HepG2 (cell line): ENCODE data around the gene RUNX2. TPM values are rescaled to one million over a fixed set of nuclear protein-coding genes. Genes with fewer than 3 reads are reported as not detected.

Experiments
- ATAC-seq: fragments of 200-7000 bp; cut with Tn5 transposase; 3 replicates; pipeline ENCODE4 v1.9.1; 2020; ENCODE audit warnings: mild to moderate bottlenecking, moderate library complexity
- BruUV-seq: library from RNA; stranded (reverse); fragments of 400-500 nt; replicated peaks from 2 replicates; lab custom pipeline; 2021; lab: Mats Ljungman, UMichigan
- CTCF ChIA-PET: fragments of 300-600 bp; formaldehyde crosslinking; extraction: SDS; loops from one replicate; lab custom pipeline; 2021; ENCODE audit warnings: low total read pairs, inconsistent platforms, low intra/inter-chr PET ratio; lab: Yijun Ruan, JAX
- POLR2A ChIA-PET: fragments of 350-600 bp; sonication (Branson Sonifier 250); formaldehyde crosslinking; loops from one replicate; lab custom pipeline; 2020; ENCODE audit warnings: antibody characterized with exemption, inconsistent platforms; lab: Yijun Ruan, JAX
- DNase-seq: peaks from one replicate; pipeline ENCODE4 v3.0.0-alpha.2; 2015; ENCODE audit warnings: low spot score
- FAIRE-seq: peaks from 3 replicates; lab custom pipeline; 2011; peaks lifted over from hg19 to GRCh38; lab: Jason Lieb, UNC
- H2AFZ ChIP-seq: one replicate; pipeline ENCODE4 v1.6.1; 2011; ENCODE audit warnings: low read length, inconsistent platforms
- H3K27ac ChIP-seq: fragments of 300-600 bp; 3 replicates; pipeline ENCODE4 v1.8.0; 2011; ENCODE audit warnings: mixed run types, mild to moderate bottlenecking, mixed read lengths, low read length, inconsistent platforms; ENCODE audit not compliant: insufficient read depth; ENCODE audit errors: extremely low read length
- H3K27me3 ChIP-seq, 2 experiments: fragments of 200-600 bp in 1 of 2; 2 replicates in 1 of 2; 3 replicates in 1 of 2; pipeline versions ENCODE4 v1.6.0 to v1.8.0; 2011; ENCODE audit warnings: low read length in 2 of 2, mild to moderate bottlenecking in 2 of 2, moderate library complexity in 2 of 2, inconsistent platforms in 1 of 2; ENCODE audit not compliant: insufficient read depth in 2 of 2, control insufficient read depth in 1 of 2
- H3K36me3 ChIP-seq, 2 experiments: fragments of 200-600 bp in 1 of 2; replicated peaks in 1 of 2; 2 replicates in 1 of 2; 3 replicates in 1 of 2; pipeline versions ENCODE4 v1.5.1 to v1.8.0; 2011; ENCODE audit warnings: low read length in 2 of 2, inconsistent platforms in 1 of 2; ENCODE audit not compliant: insufficient read depth in 2 of 2, control insufficient read depth in 1 of 2
- H3K4me1 ChIP-seq: 2 replicates; pipeline ENCODE4 v1.5.1; 2012; ENCODE audit warnings: low read length, inconsistent platforms; ENCODE audit not compliant: insufficient read depth
- H3K4me2 ChIP-seq: 2 replicates; pipeline ENCODE4 v1.6.0; 2011; ENCODE audit warnings: low read depth, low read length, inconsistent platforms
- H3K4me3 ChIP-seq, 3 experiments: fragments of 200-600 bp in 1 of 3; sonication (generic), shearing (Covaris generic) in 1 of 3; replicated peaks in 1 of 3; 2 replicates each; pipeline ENCODE4 v1.5.1; 2011 to 2016; ENCODE audit warnings: low read length in 3 of 3, inconsistent platforms in 2 of 3, low read depth in 2 of 3, mild to moderate bottlenecking in 2 of 3, control low read depth in 1 of 3, mixed read lengths in 1 of 3; ENCODE audit not compliant: insufficient read depth in 1 of 3
- H3K79me2 ChIP-seq: one replicate; pipeline ENCODE4 v1.6.1; 2011; ENCODE audit warnings: low read length, inconsistent platforms; ENCODE audit not compliant: insufficient read depth
- H3K9ac ChIP-seq: 2 replicates; pipeline ENCODE4 v1.6.0; 2011; ENCODE audit warnings: mild to moderate bottlenecking, low read depth, low read length, inconsistent platforms; ENCODE audit not compliant: insufficient read depth
- H3K9me3 ChIP-seq: 2 replicates; pipeline ENCODE4 v1.5.1; 2012; ENCODE audit warnings: mild to moderate bottlenecking, low read length
- H4K20me1 ChIP-seq: 2 replicates; pipeline ENCODE4 v1.6.0; 2011; ENCODE audit warnings: inconsistent platforms, mild to moderate bottlenecking, low read length, moderate library complexity; ENCODE audit not compliant: insufficient read depth
- ELF4 ChIP-seq: sonication (generic); formaldehyde crosslinking; IDR thresholded peaks from 2 replicates; pipeline ENCODE4 v1.5.0; 2020; ENCODE audit warnings: missing genetic modification reagents, mild to moderate bottlenecking, moderate library complexity, borderline replicate concordance
- NR1H2 ChIP-seq: sonication (generic); formaldehyde crosslinking; IDR thresholded peaks from 2 replicates; pipeline ENCODE4 v1.8.1; 2022; ENCODE audit warnings: low read depth, missing genetic modification reagents, borderline replicate concordance
- ONECUT2 ChIP-seq: sonication (generic); formaldehyde crosslinking; IDR thresholded peaks from 2 replicates; pipeline ENCODE4 v1.4.0; 2020; ENCODE audit warnings: missing genetic modification reagents
- PCBP2 ChIP-seq: fragments of 200-400 bp; formaldehyde crosslinking; optimal IDR thresholded peaks from 2 replicates; pipeline ENCODE3; 2018; ENCODE audit warnings: low read length, low read depth; ENCODE audit not compliant: poor library complexity, severe bottlenecking
- TAF15 ChIP-seq: fragments of 200-400 bp; formaldehyde crosslinking; IDR thresholded peaks from one replicate; pipeline ENCODE4 v1.6.1; 2018; ENCODE audit warnings: mild to moderate bottlenecking, low read depth, low read length; ENCODE audit not compliant: poor library complexity, severe bottlenecking
- ZFY ChIP-seq: sonication (generic); formaldehyde crosslinking; IDR thresholded peaks from 2 replicates; pipeline ENCODE4 v1.4.0; 2020; ENCODE audit warnings: missing genetic modification reagents
- ZMYM2 ChIP-seq: sonication (generic); formaldehyde crosslinking; IDR thresholded peaks from 2 replicates; pipeline ENCODE4 v1.8.0; 2022; ENCODE audit warnings: mild to moderate bottlenecking, missing genetic modification reagents
- ZNF207 ChIP-seq: fragments of 450-650 bp; IDR thresholded peaks from 2 replicates; pipeline ENCODE4 v1.6.1; 2016; ENCODE audit warnings: antibody characterized with exemption, borderline replicate concordance
- ZNF251 ChIP-seq: sonication (generic); formaldehyde crosslinking; IDR thresholded peaks from 2 replicates; pipeline ENCODE4 v1.9.0; 2021; ENCODE audit warnings: mild to moderate bottlenecking, missing genetic modification reagents
- ZNF572 ChIP-seq: sonication (generic); formaldehyde crosslinking; IDR thresholded peaks from 2 replicates; pipeline ENCODE4 v1.5.1; 2020; ENCODE audit warnings: mild to moderate bottlenecking, missing genetic modification reagents
- ZNF776 ChIP-seq: sonication (generic); formaldehyde crosslinking; IDR thresholded peaks from 2 replicates; pipeline ENCODE4 v1.4.0; 2020; ENCODE audit warnings: mild to moderate bottlenecking, missing genetic modification reagents
- WGBS: methylation state at CpG from one replicate; pipeline ENCODE4 v1.1.6; 2017; ENCODE audit warnings: low lambda C conversion rate; 5-methylcytosine and 5-hydroxymethylcytosine counted together
- in situ Hi-C: cut with HindIII; loops from 2 replicates; pipeline ENCODE4 v1.10.0; 2017; ENCODE audit warnings: low pct_unique_long_range_greater_than_20kb; ENCODE audit not compliant: extremely low pct_ligation_motif_present
- intact Hi-C: fragments of 100-400 bp; cut with micrococcal nuclease; formaldehyde crosslinking; loops from one replicate; pipeline ENCODE4 v1.10.0; 2022; ENCODE audit not compliant: unreplicated experiment
- polyA plus RNA-seq, 8 experiments: library from polyadenylated mRNA; depleted of rRNA in 3 of 8; stranded (reverse) in 7 of 8; unstranded in 1 of 8; fragments of >200 nt; fragmentation: Illumina TruSeq in 4 of 8; extraction: Trizol in 4 of 8; gene quantifications; 2 replicates each; pipeline versions ENCODE4 v1.2.1 to v1.2.3, GENCODE V29; 2011 to 2016; ENCODE audit warnings: low read depth in 4 of 8, missing spikeins in 1 of 8, mixed read lengths in 1 of 8; ENCODE audit not compliant: insufficient read depth in 1 of 8
- total RNA-seq, 5 experiments: library from RNA; depleted of rRNA; stranded (reverse); fragments of >200 nt; fragmentation: Illumina TruSeq; extraction: Trizol; gene quantifications; 2 replicates each; pipeline ENCODE4 v1.2.3, GENCODE V29; 2016; ENCODE audit warnings: low read depth in 1 of 5
- TF ChIP-seq, protein P1 (sequence below): sonication (generic); formaldehyde crosslinking; IDR thresholded peaks from 2 replicates; pipeline ENCODE4 v1.4.0; 2020; ENCODE audit warnings: mild to moderate bottlenecking, missing genetic modification reagents
- TF ChIP-seq, protein P2 (sequence below): sonication (generic); formaldehyde crosslinking; conservative IDR thresholded peaks from 2 replicates; pipeline ENCODE4 v1.8.0; 2022; ENCODE audit warnings: low read depth, missing genetic modification reagents

The RUNX2 gene
- total and polyA plus RNA-seq, 2 of the 13 experiments (the other 11 are each of a cell fraction or from before 2014, with no cell fraction given), result not detected

DNA sequence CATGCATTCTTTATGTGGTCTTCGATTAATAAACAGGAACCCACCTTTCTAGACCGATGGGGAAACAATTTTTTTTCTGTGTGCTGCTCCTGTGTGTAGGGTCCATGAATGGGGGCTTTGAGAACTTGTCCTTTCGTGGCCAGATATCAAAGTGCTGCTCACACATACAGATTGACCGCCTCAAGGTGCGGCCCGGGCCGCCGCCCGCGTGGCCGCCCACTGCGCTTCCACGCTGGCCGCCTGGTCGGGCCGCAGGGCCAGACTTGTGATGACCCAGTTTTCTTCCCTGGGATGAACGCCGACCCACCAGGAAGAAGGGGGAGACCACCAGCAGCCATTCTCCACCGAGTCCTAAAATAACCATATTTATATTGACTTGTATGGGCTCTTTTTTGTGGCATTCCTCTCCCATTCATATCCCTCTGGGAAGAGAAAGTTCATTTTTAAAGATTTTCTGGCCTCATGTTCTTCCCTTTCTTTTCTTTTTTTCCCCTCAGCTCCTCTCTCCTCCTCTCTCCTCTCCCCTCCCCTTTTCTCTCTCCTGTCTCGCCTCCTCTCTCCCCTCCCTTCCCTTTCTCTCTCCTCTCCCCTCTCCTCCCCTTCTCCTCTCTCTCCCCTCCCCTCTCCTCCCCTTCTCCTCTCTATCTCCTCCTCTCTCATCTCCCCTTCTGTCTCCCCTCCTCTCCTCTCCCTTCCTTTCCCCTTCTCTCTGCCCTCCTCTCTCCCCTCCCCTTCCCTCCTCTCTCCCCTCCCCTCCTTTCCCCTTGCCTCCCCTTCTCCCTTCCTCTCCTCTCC, 314.4 kb downstream of the RUNX2 start:
- no peak overlapping the region for H3K4me2 ChIP-seq
- 62% methylated on average over 15 of the region's 20 CpGs for WGBS
- H3K79me2 ChIP-seq, result no peaks in the 10 kb centered on the region
- no peaks in the 10 kb centered on the region for H3K9me3 ChIP-seq
- no peaks in the 10 kb centered on the region for H3K36me3 ChIP-seq
- CTCF ChIA-PET, result no interaction called here
- no peak overlapping the region for H3K4me3 ChIP-seq
- no peak overlapping the region for H2AFZ ChIP-seq
- DNase-seq (no peak), FAIRE-seq (no peak), ATAC-seq (no peak)
- BruUV-seq, result no TSS peak
- in situ Hi-C loops, result no loop called here
- intact Hi-C loops, result no loop called here
- H4K20me1 ChIP-seq, result no peaks in the 10 kb centered on the region
- H3K27ac ChIP-seq, result no peak overlapping the region
- TF ChIP-seq PCBP2, result peak; percentile 97
- TF ChIP-seq ZNF572 (CRISPR knock-in tag), result no peak
- POLR2A ChIA-PET, result no interaction called here
- peaks cover 0 to 57% of the 10 kb centered on the region in 2 experiments; a peak in 4 of 5 replicates for H3K27me3 ChIP-seq
- H3K4me1 ChIP-seq, result no peaks in the 10 kb centered on the region
- H3K9ac ChIP-seq, result no peak overlapping the region

DNA sequence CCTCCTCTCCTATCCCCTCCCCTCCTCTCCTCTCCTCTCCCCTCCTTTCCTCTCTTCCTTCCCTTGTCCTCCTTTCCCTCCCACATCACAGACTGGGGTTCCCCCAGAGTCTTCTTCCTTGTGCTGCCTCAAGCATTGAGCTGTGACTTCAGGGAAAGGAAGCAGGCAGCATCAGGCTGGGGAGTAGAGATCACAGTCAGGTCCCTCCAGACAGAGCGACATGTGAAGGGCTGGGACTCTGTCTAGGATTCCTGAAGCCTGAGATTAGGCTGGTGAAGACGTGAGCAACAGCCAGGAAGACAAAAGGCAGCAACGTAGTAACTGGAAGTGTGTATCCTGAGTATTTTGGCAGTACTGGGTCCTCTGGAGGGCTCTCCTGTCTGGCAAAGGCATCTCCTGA, 315.0 kb downstream of the RUNX2 start:
- POLR2A ChIA-PET, result no interaction called here
- DNase-seq (no peak), ATAC-seq (no peak), FAIRE-seq (no peak)
- H3K36me3 ChIP-seq, result no peaks in the 10 kb centered on the region
- no peak overlapping the region for H3K4me3 ChIP-seq
- WGBS, result 0% methylated on average over 3 of the region's 3 CpGs
- H3K27me3 ChIP-seq, result peaks cover 0 to 63% of the 10 kb centered on the region in 2 experiments; a peak in 4 of 5 replicates
- in situ Hi-C loops, result no loop called here
- intact Hi-C loops, result no loop called here
- no peak overlapping the region for H3K27ac ChIP-seq
- H3K79me2 ChIP-seq, result no peaks in the 10 kb centered on the region
- no peaks in the 10 kb centered on the region for H3K4me1 ChIP-seq
- H3K4me2 ChIP-seq, result no peak overlapping the region
- H3K9me3 ChIP-seq, result no peaks in the 10 kb centered on the region
- H4K20me1 ChIP-seq, result no peaks in the 10 kb centered on the region
- no peak overlapping the region for H2AFZ ChIP-seq
- CTCF ChIA-PET, result no interaction called here
- BruUV-seq, result no TSS peak
- H3K9ac ChIP-seq, result no peak overlapping the region
- no peak for TF ChIP-seq TAF15
- TF ChIP-seq, protein P1, sequence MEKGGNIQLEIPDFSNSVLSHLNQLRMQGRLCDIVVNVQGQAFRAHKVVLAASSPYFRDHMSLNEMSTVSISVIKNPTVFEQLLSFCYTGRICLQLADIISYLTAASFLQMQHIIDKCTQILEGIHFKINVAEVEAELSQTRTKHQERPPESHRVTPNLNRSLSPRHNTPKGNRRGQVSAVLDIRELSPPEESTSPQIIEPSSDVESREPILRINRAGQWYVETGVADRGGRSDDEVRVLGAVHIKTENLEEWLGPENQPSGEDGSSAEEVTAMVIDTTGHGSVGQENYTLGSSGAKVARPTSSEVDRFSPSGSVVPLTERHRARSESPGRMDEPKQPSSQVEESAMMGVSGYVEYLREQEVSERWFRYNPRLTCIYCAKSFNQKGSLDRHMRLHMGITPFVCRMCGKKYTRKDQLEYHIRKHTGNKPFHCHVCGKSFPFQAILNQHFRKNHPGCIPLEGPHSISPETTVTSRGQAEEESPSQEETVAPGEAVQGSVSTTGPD (CRISPR knock-in tag), result no peak
- no peak for TF ChIP-seq ZNF776
- no peak for TF ChIP-seq ONECUT2
- TF ChIP-seq ELF4 (CRISPR knock-in tag), result no peak
- no peak for TF ChIP-seq ZMYM2 (CRISPR knock-in tag)
- no peak for TF ChIP-seq ZFY
- TF ChIP-seq, protein P2, sequence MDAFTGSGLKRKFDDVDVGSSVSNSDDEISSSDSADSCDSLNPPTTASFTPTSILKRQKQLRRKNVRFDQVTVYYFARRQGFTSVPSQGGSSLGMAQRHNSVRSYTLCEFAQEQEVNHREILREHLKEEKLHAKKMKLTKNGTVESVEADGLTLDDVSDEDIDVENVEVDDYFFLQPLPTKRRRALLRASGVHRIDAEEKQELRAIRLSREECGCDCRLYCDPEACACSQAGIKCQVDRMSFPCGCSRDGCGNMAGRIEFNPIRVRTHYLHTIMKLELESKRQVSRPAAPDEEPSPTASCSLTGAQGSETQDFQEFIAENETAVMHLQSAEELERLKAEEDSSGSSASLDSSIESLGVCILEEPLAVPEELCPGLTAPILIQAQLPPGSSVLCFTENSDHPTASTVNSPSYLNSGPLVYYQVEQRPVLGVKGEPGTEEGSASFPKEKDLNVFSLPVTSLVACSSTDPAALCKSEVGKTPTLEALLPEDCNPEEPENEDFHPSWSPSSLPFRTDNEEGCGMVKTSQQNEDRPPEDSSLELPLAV (CRISPR knock-in tag), result no peak
- no peak for TF ChIP-seq ZNF251 (CRISPR knock-in tag)
- TF ChIP-seq NR1H2 (CRISPR knock-in tag), result no peak
- no peak for TF ChIP-seq ZNF207
